Neural cell (in vitro differentiated cells): ENCODE measurements around the gene GGA2. TPM values are rescaled to one million over a fixed set of nuclear protein-coding genes. Genes with fewer than 3 reads are reported as not detected.
"Not testable (repeated sequence)": the region's sequence is repeated elsewhere in the genome, so short reads cannot be mapped to it uniquely, and the experiment has no call there.

ENCODE experiments used
- H2AFZ ChIP-seq: fragments of 200-600, 300-800 bp; sonication (generic), shearing (Covaris generic); 2 replicates; pipeline ENCODE4 v1.6.0; 2014; ENCODE audit warnings: low read depth, mild to moderate bottlenecking, antibody characterized with exemption, low read length, moderate library complexity
- H3F3A ChIP-seq: fragments of 200-600 bp; shearing (Covaris generic); 2 replicates; pipeline ENCODE4 v1.6.1; 2016; ENCODE audit warnings: mild to moderate bottlenecking, moderate library complexity, mixed read lengths, antibody characterized with exemption, low read length; ENCODE audit not compliant: insufficient read depth, poor library complexity, severe bottlenecking
- H3K27ac ChIP-seq: fragments of 200-600, 300-800 bp; sonication (generic), shearing (Covaris generic); 2 replicates; pipeline ENCODE4 v1.5.1; 2014; ENCODE audit warnings: mild to moderate bottlenecking, low read length, moderate library complexity
- H3K27me3 ChIP-seq: fragments of 300-800, 200-600 bp; sonication (generic), shearing (Covaris generic); 2 replicates; pipeline ENCODE4 v1.6.0; 2014; ENCODE audit warnings: mild to moderate bottlenecking, low read depth, low read length, moderate library complexity; ENCODE audit not compliant: insufficient read depth
- H3K36me3 ChIP-seq: fragments of 300-800, 200-600 bp; sonication (generic), shearing (Covaris generic); 2 replicates; pipeline ENCODE4 v1.5.1; 2014; ENCODE audit warnings: mild to moderate bottlenecking, antibody characterized with exemption, low read length, moderate library complexity; ENCODE audit not compliant: insufficient read depth
- H3K4me2 ChIP-seq: fragments of 300-800, 200-600 bp; sonication (generic), shearing (Covaris generic); 2 replicates; pipeline ENCODE4 v1.6.0; 2014; ENCODE audit warnings: mild to moderate bottlenecking, low read length
- H3K4me3 ChIP-seq: fragments of 300-800, 200-600 bp; sonication (generic), shearing (Covaris generic); 2 replicates; pipeline ENCODE4 v1.5.1; 2014; ENCODE audit warnings: mild to moderate bottlenecking, low read length, moderate library complexity
- H3K79me2 ChIP-seq: fragments of 200-600 bp; shearing (Covaris generic); replicated peaks from 2 replicates; pipeline ENCODE4 v1.6.0; 2014; ENCODE audit warnings: mild to moderate bottlenecking, low read length, moderate library complexity; ENCODE audit not compliant: insufficient read depth
- H3K9ac ChIP-seq: fragments of 300-800, 200-600 bp; sonication (generic), shearing (Covaris generic); 2 replicates; pipeline ENCODE4 v1.6.1; 2016; ENCODE audit warnings: mild to moderate bottlenecking, low read length, mixed read lengths
- H3K9me2 ChIP-seq: fragments of 200-600 bp; shearing (Covaris generic); 2 replicates; pipeline ENCODE4 v1.6.1; 2016; ENCODE audit warnings: mild to moderate bottlenecking, low read length, mixed read lengths; ENCODE audit not compliant: insufficient read depth
- H3K9me3 ChIP-seq: fragments of 200-600, 300-800 bp; sonication (generic), shearing (Covaris generic); 2 replicates; pipeline ENCODE4 v1.6.1; 2016; ENCODE audit warnings: mild to moderate bottlenecking, mixed run types, low read length, moderate library complexity, mixed read lengths
- H4K20me1 ChIP-seq: fragments of 200-600 bp; shearing (Covaris generic); 2 replicates; pipeline ENCODE4 v1.6.1; 2016; ENCODE audit warnings: mild to moderate bottlenecking, mixed run types; ENCODE audit not compliant: insufficient read depth
- CTCF ChIP-seq: fragments of 450-650 bp; IDR thresholded peaks from 2 replicates; pipeline ENCODE4 v1.5.1; 2014; ENCODE audit warnings: antibody characterized with exemption, mild to moderate bottlenecking, moderate library complexity; ENCODE audit not compliant: poor library complexity, severe bottlenecking
- EP300 ChIP-seq: fragments of 450-650 bp; conservative IDR thresholded peaks from 2 replicates; pipeline ENCODE4 v1.6.1; 2014; ENCODE audit warnings: antibody characterized with exemption, mild to moderate bottlenecking, moderate library complexity; ENCODE audit not compliant: poor library complexity, severe bottlenecking
- EZH2 ChIP-seq: fragments of 200-600, 300-800 bp; shearing (Covaris generic), sonication (generic); IDR thresholded peaks from 2 replicates; pipeline ENCODE4 v1.6.1; 2014; ENCODE audit warnings: antibody characterized with exemption, low read length, borderline replicate concordance, mild to moderate bottlenecking; ENCODE audit not compliant: insufficient read depth, poor library complexity, severe bottlenecking
- MXI1 ChIP-seq: fragments of 450-650 bp; conservative IDR thresholded peaks from 2 replicates; pipeline ENCODE4 v1.6.1; 2014; ENCODE audit warnings: antibody characterized with exemption, mild to moderate bottlenecking; ENCODE audit not compliant: poor library complexity, severe bottlenecking
- POLR2AphosphoS5 ChIP-seq: IDR thresholded peaks from 2 replicates; pipeline ENCODE4 v1.6.1; 2012
- RAD21 ChIP-seq: fragments of 450-650 bp; conservative IDR thresholded peaks from 2 replicates; pipeline ENCODE4 v1.6.1; 2014; ENCODE audit warnings: antibody characterized with exemption, mild to moderate bottlenecking, moderate library complexity
- REST ChIP-seq: IDR thresholded peaks from 2 replicates; pipeline ENCODE4 v1.6.1; 2012; ENCODE audit warnings: borderline replicate concordance
- SMC3 ChIP-seq: fragments of 450-650 bp; conservative IDR thresholded peaks from 2 replicates; pipeline ENCODE4 v1.6.1; 2014; ENCODE audit warnings: antibody characterized with exemption, mild to moderate bottlenecking, moderate library complexity; ENCODE audit not compliant: poor library complexity
- TAF1 ChIP-seq: IDR thresholded peaks from 2 replicates; pipeline ENCODE4 v1.6.1; 2012; ENCODE audit warnings: low read depth
- polyA plus RNA-seq: library from polyadenylated mRNA; depleted of rRNA; stranded (reverse); fragments of >200 nt; gene quantifications from 2 replicates; pipeline ENCODE4 v1.2.3, GENCODE V29; 2014

GGA2 gene
- polyA plus RNA-seq, 1 donor from 2014 or later = 36.8 TPM

- Histone ChIP-seq H3K9me3 (no peaks in the 10 kb centered on the region), H2AFZ (no peak overlapping the region), H3K9me2 (no peaks in the 10 kb centered on the region), H3K9ac (no peak overlapping the region), H3K4me2 (no peak overlapping the region), H3K27ac (no peak overlapping the region), H4K20me1 (no peaks in the 10 kb centered on the region), H3F3A (no peaks in the 10 kb centered on the region), H3K36me3 (peaks cover 9% of the 10 kb centered on the region), H3K4me3 (no peak overlapping the region), H3K27me3 (no peaks in the 10 kb centered on the region), H3K79me2 (no peaks in the 10 kb centered on the region)
- TF ChIP-seq SMC3 (no peak), REST (no peak), POLR2AphosphoS5 (no peak), EP300 (no peak), RAD21 (no peak), MXI1 (no peak), CTCF (no peak), EZH2 (no peak), TAF1 (no peak)
Measured at GRCh38 chr16:23464196-23464595, 46.1 kb downstream of the GGA2 start.

GRCh38 chr16:23462994-23463393, 47.3 kb downstream of the GGA2 start:
- not testable (repeated sequence) for H3K27ac ChIP-seq, H3K27me3 ChIP-seq, H3K9me3 ChIP-seq, H3K4me3 ChIP-seq, H3K36me3 ChIP-seq, H3F3A ChIP-seq, H3K9ac ChIP-seq, H2AFZ ChIP-seq, H4K20me1 ChIP-seq, H3K9me2 ChIP-seq, H3K79me2 ChIP-seq, H3K4me2 ChIP-seq

GRCh38 chr16:23453338-23454052, 56.8 kb downstream of the GGA2 start:
- no peaks in the 10 kb centered on the region for H3K36me3 ChIP-seq
- H3K9ac ChIP-seq = peak overlapping the region; percentile 72
- H4K20me1 ChIP-seq = no peaks in the 10 kb centered on the region
- H3F3A ChIP-seq = peaks cover 5% of the 10 kb centered on the region
- H3K79me2 ChIP-seq = peaks cover 12% of the 10 kb centered on the region
- peak overlapping the region; percentile 78 for H3K4me2 ChIP-seq
- H3K27me3 ChIP-seq = no peaks in the 10 kb centered on the region
- TF ChIP-seq EP300 (no peak), CTCF (no peak), REST (no peak), SMC3 (no peak), MXI1 (no peak), RAD21 (no peak)
- peak overlapping the region; percentile 90 for H2AFZ ChIP-seq
- H3K9me3 ChIP-seq = no peaks in the 10 kb centered on the region
- no peaks in the 10 kb centered on the region for H3K9me2 ChIP-seq
- peak overlapping the region; percentile 93 for H3K4me3 ChIP-seq
- H3K27ac ChIP-seq = no peak overlapping the region
